Progenitor cell of endocrine pancreas (in vitro differentiated cells): ENCODE results near the gene COL23A1. TPM values are rescaled to one million over a fixed set of nuclear protein-coding genes. Genes with fewer than 3 reads are reported as not detected.

Experiments
- DNase-seq: peaks from one replicate; pipeline ENCODE4 v3.0.0; 2021; ENCODE audit warnings: low spot score; ENCODE audit not compliant: unreplicated experiment
- H3K27ac Mint-ChIP-seq: 2 replicates; pipeline ENCODE4 v1.8.0; 2021; ENCODE audit warnings: mild to moderate bottlenecking, moderate library complexity, mixed read lengths
- H3K27me3 Mint-ChIP-seq: 2 replicates; pipeline ENCODE4 v1.8.0; 2021; ENCODE audit warnings: mixed read lengths
- H3K36me3 Mint-ChIP-seq: 2 replicates; pipeline ENCODE4 v1.8.0; 2022; ENCODE audit warnings: mixed read lengths; ENCODE audit not compliant: insufficient read depth
- H3K4me1 Mint-ChIP-seq: 2 replicates; pipeline ENCODE4 v1.8.0; 2021; ENCODE audit warnings: low read depth, mixed read lengths
- H3K4me3 Mint-ChIP-seq: 2 replicates; pipeline ENCODE4 v1.8.0; 2021; ENCODE audit warnings: low read depth, mild to moderate bottlenecking, moderate library complexity, mixed read lengths
- H3K9me3 Mint-ChIP-seq: 2 replicates; pipeline ENCODE4 v1.8.0; 2021; ENCODE audit warnings: low read depth, mixed read lengths
- total RNA-seq: library from RNA; stranded (reverse); gene quantifications from 2 replicates; pipeline ENCODE4 v1.2.1, GENCODE V29; 2021
- TF ChIP-seq, protein P1 (sequence below): fragments of 200-600 bp; sonication (generic); IDR thresholded peaks from one replicate; pipeline ENCODE4 v1.5.0; 2021; ENCODE audit warnings: antibody characterized with exemption, mild to moderate bottlenecking; ENCODE audit not compliant: unreplicated experiment

The COL23A1 gene
- total RNA-seq, 1 donor from 2014 or later = 0.36 TPM

DNA sequence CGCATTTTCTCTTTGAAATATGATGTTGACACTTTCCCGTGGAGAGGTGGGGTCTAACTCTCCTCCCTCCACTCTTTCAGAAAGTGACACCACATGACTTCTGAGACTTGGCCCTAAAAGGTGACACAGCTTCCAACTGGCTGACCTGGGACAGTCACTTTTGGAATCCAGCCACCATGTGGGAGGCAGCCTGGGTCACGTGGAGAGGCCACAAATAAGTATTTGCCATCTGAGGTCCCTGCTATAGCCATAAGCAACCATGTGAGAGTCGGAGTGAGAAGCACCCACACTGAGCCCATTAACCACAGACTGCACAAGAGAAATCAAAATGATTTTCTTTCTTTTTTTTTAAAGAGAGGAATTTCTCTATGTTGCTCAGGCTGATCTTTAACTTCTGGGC, 353.5 kb downstream of the COL23A1 start:
- H3K9me3 Mint-ChIP-seq = no peaks in the 10 kb centered on the region
- H3K36me3 Mint-ChIP-seq = no peaks in the 10 kb centered on the region
- peaks cover 3% of the 10 kb centered on the region for H3K4me1 Mint-ChIP-seq
- H3K27ac Mint-ChIP-seq = no peak overlapping the region
- no peak for DNase-seq
- no peak overlapping the region for H3K4me3 Mint-ChIP-seq
- TF ChIP-seq, protein P1, sequence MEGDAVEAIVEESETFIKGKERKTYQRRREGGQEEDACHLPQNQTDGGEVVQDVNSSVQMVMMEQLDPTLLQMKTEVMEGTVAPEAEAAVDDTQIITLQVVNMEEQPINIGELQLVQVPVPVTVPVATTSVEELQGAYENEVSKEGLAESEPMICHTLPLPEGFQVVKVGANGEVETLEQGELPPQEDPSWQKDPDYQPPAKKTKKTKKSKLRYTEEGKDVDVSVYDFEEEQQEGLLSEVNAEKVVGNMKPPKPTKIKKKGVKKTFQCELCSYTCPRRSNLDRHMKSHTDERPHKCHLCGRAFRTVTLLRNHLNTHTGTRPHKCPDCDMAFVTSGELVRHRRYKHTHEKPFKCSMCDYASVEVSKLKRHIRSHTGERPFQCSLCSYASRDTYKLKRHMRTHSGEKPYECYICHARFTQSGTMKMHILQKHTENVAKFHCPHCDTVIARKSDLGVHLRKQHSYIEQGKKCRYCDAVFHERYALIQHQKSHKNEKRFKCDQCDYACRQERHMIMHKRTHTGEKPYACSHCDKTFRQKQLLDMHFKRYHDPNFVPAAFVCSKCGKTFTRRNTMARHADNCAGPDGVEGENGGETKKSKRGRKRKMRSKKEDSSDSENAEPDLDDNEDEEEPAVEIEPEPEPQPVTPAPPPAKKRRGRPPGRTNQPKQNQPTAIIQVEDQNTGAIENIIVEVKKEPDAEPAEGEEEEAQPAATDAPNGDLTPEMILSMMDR = no peak
- H3K27me3 Mint-ChIP-seq = no peaks in the 10 kb centered on the region

DNA sequence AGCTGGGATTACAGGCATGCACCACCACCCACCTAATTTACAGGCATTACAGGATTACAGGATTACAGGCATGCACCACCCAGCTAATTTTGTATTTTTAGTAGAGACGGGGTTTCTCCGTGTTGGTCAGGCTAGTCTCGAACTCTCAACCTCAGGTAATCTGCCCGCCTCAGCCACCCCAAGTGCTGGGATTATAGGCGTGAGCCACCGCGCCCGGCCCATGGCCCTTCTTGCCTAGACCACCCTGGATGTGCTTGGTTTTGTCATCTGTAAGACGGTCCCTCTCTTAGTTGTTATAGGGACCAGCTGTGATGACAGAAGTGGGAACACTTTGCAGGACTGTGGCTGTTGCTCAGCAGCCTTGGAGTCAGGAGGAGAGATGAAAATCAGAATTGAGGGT, 354.1 kb downstream of the COL23A1 start:
- DNase-seq = no peak
- H3K4me3 Mint-ChIP-seq = no peak overlapping the region
- no peaks in the 10 kb centered on the region for H3K9me3 Mint-ChIP-seq
- H3K36me3 Mint-ChIP-seq = peaks cover 1% of the 10 kb centered on the region
- no peaks in the 10 kb centered on the region for H3K27me3 Mint-ChIP-seq
- H3K4me1 Mint-ChIP-seq = peaks cover 8% of the 10 kb centered on the region
- H3K27ac Mint-ChIP-seq = no peak overlapping the region
- TF ChIP-seq, protein P1 = no peak

DNA sequence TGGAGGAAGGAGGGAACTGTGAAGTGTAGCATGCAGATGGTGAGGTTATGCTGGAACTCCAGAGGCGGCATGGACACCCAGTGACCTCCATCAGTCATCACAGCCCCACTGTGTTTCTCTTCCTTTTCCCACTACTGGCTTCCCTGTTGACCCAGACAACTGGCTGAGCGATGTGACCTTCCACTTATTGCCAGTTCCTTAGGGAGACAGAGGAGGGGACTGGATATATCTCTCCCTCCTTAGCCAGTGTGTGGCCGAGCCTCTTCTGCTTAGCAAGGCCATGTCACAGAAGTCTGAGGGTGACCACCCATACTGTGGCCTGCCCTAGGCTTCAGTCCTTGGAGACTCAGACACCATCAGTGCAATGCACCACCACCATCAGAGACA, 354.6 kb downstream of the COL23A1 start:
- Mint-ChIP-seq H3K4me1 (peaks cover 11% of the 10 kb centered on the region), H3K27me3 (no peaks in the 10 kb centered on the region), H3K4me3 (no peak overlapping the region), H3K36me3 (peaks cover 3% of the 10 kb centered on the region), H3K9me3 (no peaks in the 10 kb centered on the region), H3K27ac (no peak overlapping the region)
- no peak for DNase-seq
- TF ChIP-seq, protein P1 = no peak

DNA sequence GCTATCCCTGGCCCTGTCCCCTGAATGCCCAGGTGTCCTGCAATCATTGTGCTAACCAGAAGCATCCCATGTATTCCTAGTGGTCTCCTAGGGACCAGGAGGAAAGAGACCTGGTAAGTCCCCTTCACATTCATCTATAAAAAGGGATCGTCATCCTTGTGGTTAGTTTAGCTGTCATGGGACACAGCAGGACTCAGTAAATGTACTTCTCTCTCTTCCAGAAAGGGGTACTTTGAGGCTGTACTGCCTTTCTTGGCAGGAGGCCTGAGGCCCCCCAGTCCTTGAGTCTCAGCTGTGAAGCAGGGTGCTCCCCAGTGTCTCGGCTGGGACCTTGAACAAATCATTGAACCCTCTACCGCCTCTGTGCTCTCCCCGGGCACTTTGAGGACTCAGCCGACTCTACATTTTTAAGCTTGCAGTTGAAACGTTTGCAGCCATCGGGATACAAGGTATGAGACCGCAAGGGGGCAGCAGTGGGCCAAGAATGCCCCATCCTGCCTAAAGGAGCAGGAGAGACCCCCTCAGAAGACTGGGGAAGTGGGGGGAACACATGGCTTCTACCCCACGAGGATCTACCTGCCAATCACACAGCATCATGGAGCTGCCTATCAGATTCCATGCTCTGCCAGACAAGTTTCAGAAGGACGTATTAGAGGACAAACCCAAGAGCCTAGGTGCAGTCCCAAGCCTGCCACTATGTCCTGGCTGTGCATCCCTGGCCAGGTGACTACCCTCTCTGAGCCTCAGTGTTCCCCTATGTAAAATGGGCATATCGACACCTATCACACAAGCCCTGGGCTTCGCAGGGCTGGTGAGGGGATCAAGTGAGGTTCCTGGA, 355.2 kb downstream of the COL23A1 start:
- DNase-seq = peak; percentile 73
- Mint-ChIP-seq H3K4me3 (no peak overlapping the region), H3K36me3 (peaks cover 5% of the 10 kb centered on the region), H3K27me3 (no peaks in the 10 kb centered on the region), H3K27ac (no peak overlapping the region), H3K4me1 (peaks cover 13% of the 10 kb centered on the region), H3K9me3 (no peaks in the 10 kb centered on the region)
- TF ChIP-seq, protein P1 = peak; percentile 76

DNA sequence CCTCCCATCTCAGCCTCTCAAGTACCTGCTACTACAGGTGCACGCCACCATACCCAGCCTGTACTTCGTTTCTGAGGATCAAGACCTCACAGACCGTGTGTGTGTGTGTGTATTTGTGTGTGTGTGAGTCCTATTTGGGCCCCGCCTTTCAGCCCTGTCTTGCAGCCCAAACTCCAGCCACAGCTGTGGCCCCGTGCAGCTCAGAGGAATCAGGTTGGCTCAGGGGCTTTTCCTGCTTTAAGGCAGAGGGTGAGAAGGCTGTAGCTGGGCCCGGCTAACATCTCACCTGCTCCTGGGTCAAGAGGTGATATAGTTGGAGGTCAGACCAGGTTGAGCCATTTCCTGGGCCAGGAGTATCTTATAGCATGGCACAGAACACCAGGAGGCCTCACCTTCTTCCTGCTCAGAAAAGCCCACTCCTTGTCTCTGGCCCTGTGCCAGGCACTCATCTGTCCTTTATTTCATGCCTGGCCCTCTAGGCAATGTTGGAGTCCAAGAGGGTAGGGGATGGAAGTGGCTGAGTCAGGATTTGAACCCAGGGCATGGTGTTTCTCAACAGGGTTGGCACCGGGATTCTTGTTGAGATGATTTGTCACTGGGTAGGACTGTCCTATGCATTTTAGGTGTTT, 356.0 kb downstream of the COL23A1 start:
- peaks cover 8% of the 10 kb centered on the region for H3K36me3 Mint-ChIP-seq
- peaks cover 13% of the 10 kb centered on the region for H3K4me1 Mint-ChIP-seq
- no peak overlapping the region for H3K4me3 Mint-ChIP-seq
- TF ChIP-seq, protein P1 = no peak
- H3K9me3 Mint-ChIP-seq = no peaks in the 10 kb centered on the region
- H3K27me3 Mint-ChIP-seq = no peaks in the 10 kb centered on the region
- DNase-seq = no peak
- no peak overlapping the region for H3K27ac Mint-ChIP-seq
